ENCODE results near the gene TMEM100.

TMEM100 gene

DNA sequence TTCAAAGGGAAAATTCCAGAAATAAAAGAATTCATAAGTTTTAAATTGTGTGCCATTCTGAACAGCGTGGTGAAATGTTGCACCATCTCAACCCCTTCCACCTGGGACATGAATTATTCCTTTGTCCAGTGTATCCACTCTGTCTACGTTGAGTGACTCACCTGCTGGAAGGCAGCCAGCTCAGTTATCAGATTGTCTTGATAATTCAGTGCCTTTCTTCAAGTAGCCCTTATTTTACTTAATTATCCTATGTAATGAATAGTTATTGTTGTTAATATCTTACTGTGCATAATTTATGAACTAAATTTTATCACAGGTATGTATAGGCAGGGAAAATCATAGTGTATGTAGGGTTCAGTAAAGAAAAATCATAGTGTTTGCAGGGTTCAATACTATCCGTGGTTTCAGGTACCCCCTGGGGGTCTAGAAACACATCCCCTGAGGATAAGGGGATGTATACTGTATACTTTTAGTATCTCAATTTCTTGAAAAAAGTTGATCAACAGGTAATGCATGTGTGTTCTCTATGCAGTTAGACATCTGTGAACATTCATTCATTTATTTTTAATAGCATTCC is 20.5 kb upstream of the TMEM100 start:
- DNase-seq, result no peak

GRCh38 chr17:55742272-55743102 is 19.8 kb upstream of the TMEM100 start:
- DNase-seq, result no peak

GRCh38 chr17:55741356-55741700 is 18.7 kb upstream of the TMEM100 start:
- no peak for DNase-seq

DNA sequence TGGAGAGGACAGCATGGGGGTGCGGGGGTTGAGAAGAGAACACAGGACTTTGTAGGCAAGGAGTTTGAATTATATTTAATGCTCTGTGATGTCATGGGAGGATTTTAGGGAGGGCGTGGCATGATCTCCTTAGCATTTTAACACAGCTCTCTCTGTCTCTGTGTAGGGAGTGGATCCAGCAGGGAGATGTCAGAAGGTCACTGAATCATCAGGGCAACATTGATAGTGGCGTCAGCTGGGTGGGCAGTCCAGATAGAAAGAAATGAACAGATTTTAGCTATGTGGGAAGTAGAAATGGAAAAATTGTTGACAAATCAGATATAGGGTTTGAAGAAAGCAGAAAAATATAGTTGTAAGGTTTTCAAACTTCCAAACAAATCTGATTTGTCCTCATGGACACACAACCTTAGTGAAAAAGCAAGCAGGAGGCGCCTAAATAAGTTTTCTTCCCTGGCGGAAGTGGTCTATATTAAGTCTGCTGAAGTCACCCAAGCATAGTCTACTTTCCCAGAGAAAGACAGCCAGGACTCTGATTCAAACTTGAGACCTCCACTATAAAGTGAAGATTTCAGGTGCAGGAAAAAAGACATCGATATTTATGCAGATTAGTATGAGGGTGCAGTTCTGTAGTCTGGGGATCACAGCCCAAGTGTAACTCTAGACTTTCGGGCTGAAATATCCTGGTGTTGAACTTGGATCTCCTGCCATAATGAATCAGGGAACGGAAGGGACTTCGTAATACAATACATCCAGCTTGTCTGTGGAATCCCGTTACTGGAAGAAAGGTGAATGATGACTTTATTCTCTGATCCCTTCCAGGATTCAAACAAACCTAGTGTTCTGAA is 18.1 kb upstream of the TMEM100 start:
- DNase-seq, result no peak

DNA sequence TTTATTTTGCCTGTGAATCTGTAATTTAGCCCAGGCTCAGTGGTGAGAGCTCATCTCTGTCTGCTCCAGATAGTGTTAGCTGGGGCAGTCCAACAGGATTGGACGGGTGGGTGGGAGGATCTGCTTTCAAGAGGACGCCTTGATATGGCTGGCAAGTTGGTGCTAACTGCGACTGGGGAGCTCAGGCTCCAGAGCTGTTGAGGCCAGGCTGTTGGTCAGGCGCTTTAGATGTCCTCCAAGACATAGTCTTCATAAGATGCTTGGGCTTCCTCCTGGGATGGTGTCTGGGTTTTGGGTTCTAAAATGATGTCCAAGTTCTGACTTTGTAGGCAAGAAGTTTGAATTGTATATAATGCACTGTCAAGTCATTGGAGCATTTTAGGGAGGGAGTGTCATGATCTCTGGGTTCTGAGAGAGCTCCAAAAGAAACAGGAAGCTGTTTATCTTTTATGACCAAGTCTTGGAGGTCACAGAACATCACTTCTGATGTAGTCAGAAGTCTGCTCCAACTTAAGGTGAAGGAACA is 15.4 kb upstream of the TMEM100 start:
- no peak for DNase-seq

GRCh38 chr17:55735731-55736405 is 13.2 kb upstream of the TMEM100 start:
- DNase-seq, result peak; percentile 71

GRCh38 chr17:55734128-55734781 is 11.6 kb upstream of the TMEM100 start:
- DNase-seq, result peak; percentile 70

DNA sequence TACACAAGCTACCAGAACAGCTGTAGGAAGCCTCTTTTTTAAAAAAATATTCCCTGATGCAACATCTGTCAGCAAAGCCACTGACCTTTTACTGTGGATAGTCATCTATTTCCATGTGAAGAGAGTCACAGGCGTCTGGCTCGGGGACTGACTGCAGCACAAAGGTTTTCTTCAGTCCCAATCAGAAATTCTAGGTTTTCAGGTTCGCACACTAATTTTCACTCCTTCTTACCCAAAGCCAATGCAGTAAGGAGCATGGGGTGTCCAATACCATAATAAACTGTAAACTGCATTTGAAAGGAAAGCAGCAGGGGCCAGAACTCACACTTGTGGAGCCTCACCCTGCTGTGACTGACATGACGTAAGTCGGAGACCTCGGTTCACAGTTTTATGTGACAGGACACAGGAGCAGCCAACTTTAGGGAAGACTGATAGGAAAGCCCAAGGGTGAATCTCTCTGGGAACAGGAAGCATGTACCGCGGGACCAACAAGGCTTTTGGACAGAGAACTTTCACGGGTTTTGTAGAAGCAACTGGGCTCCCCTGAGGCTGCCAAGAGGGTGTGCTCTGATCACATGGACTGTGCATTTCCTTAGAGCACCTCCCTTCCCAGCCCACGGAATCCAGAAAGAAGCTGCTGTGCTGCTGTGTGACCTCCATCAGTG is 9.1 kb upstream of the TMEM100 start:
- DNase-seq, result no peak

DNA sequence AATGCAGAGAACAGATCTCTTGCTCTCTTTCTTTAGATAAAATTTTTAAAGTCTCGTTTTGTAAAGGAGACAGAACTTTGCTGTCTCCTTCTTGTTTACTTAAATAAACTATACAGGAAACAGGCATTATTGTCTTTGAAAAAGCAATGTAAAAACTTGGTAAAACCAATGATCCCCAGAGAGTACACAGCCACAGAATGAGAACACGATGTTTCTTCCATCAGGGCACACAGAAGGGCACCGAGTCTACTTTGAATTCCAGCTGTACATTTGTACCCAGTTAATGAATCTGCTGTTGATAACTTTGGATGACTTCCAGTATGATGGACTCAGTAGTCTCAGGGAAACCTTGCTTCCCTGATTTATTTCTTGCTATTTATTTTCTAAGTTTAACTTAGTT is 8.1 kb upstream of the TMEM100 start:
- DNase-seq, result no peak

GRCh38 chr17:55730380-55730779 is 7.7 kb upstream of the TMEM100 start:
- no peak for DNase-seq

DNA sequence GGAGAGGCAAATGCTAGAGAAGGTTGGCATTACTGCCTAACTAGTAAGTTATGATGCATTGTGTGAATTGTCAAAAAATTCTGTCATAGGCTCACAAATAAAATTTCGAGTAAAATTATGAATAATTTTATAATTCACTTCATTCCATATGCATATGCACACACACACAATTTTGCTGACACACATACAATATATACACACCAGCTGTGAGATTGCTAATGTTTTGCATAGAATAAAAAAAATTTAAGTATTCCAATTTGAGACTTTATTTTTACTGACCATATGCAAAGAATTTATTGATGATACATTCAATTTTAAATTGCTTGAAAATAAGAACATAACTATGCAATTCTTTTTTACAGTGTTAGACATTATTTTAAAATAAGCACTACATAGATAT is 6.8 kb upstream of the TMEM100 start:
- no peak for DNase-seq

DNA sequence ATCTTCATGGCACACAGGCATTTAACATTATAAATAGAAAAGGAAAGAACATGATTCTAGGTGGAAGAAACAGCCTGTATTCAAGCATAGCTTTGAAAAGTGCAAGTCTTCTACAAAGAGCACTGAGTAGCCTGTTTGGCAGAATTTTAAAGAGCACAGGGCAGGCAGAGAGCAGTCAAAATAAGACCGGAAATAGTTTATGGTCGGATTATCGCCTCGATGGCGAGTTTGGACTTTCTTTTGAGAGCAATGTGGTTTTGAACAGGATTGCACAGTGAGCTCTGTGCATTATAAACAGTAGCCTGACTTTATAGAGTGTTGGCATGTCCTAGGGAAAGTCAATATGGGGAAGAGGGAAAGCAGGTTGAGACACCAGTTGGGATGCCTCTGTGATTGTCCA is 6.2 kb upstream of the TMEM100 start:
- no peak for DNase-seq

DNA sequence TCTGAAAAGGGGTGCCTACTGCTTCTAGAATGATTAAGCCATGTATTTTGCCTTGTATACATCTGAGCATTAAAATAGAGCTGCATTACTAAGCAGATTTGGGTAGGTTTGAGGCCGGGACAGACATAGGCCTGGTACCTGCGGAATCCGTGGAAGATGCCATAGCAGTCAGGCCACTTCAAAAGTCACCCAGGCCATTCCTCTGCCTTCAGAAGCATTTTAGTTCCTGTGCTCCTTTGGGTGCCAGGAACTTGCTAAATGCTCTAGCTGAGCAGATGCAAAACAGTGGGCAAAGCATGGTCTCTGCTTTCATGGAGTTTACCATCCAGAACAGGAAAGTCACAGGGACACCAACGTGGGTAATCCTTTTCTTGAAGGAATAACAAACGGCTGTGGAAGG is 5.7 kb upstream of the TMEM100 start:
- no peak for DNase-seq

GRCh38 chr17:55727920-55728319 is 5.3 kb upstream of the TMEM100 start:
- no peak for DNase-seq

DNA sequence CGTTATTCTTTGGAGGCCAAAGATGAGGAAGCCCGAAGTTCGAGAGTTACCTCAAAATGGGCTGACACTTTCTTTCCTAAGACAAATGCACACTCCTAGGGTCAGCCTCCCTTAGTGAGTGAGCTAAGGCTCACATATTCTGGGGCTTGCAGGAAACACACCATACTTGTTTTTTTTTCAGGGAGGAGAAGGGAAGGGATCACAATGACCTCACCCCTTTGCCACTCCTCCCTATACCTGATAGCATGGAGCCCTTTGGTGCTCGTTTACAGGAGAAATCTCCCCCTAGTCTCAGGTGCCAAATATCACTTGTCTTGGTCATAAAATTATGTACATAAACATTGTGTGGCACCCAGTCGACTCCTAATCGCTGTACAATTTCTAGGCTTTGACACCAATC is 4.6 kb upstream of the TMEM100 start:
- DNase-seq, result no peak

DNA sequence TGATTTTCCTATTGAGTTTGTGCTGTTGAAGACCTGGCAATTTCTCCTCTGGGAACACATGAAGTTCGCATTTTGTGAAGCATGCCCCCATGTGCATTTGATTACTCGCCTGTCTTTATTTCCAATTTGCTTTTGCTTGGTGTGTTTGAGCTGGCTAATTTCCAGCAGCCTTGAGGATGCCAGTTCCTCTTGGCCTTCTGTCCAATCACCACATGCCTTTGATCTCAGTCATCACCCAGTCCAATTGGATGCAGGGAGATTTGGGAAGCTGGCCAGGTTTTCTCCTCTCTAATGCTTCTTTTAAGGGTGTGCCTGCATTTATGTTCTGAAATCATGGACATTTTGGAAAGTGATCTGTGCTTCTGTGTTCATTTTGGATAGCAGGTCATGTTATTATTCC is 3.8 kb upstream of the TMEM100 start:
- DNase-seq, result no peak

GRCh38 chr17:55723488-55723848 is 804 bp upstream of the TMEM100 start:
- no peak for DNase-seq

- no peak for DNase-seq
Observed at GRCh38 chr17:55722016-55722736, 488 bp downstream of the TMEM100 start.

GRCh38 chr17:55720919-55721836 is 1.5 kb downstream of the TMEM100 start:
- no peak for DNase-seq

All from activated CD4-positive, alpha-beta T cell treated with anti-CD3 and anti-CD28 coated beads, Interleukin-2, Interleukin-6, amounts not matched to agents 100 ng/mL and 50 ng/mL, durations not matched to agents 16 hours and 8 hours (primary cell).